Lower leg skin (tissue), 4 donors: ENCODE data around the gene IGSF11. TPM values are rescaled to one million over a fixed set of nuclear protein-coding genes. Genes with fewer than 3 reads are reported as not detected.

ENCODE experiments used
- DNase-seq, 2 donors: peaks; one replicate each; pipeline ENCODE4 v3.0.0-alpha.2; 2019; ENCODE audit warnings: low spot score in 2 of 2
- H3K4me3 ChIP-seq: fragments of 200-600 bp; sonication (generic); 2 replicates; pipeline ENCODE4 v1.5.1; 2017; ENCODE audit warnings: mild to moderate bottlenecking, low read depth; ENCODE audit not compliant: poor library complexity, severe bottlenecking
- POLR2A ChIP-seq, 2 donors: fragments of 450-650 bp; IDR thresholded peaks; one replicate each; pipeline ENCODE4 v1.6.1; 2016 to 2017; ENCODE audit warnings: antibody characterized with exemption in 2 of 2, mild to moderate bottlenecking in 1 of 2, moderate library complexity in 1 of 2
- WGBS, 2 donors: methylation state at CpG; one replicate each; pipeline ENCODE4 v1.1.5; 2018; 5-methylcytosine and 5-hydroxymethylcytosine counted together
- intact Hi-C: fragments of 100-400 bp; cut with DNase I; formaldehyde crosslinking; loops from one replicate; pipeline ENCODE4 v1.15.0; 2023; ENCODE audit warnings: low total_unique reads
- total RNA-seq, 4 donors: library from RNA; depleted of rRNA; stranded (reverse); fragments of >200 nt; gene quantifications; one replicate each; pipeline ENCODE4 v1.1.0, GENCODE V29; 2016
- TF ChIP-seq, protein P1 (sequence below), 3 donors: fragments of 450-650 bp; IDR thresholded peaks; one replicate each; pipeline ENCODE4 v1.5.1; 2016; ENCODE audit warnings: antibody characterized with exemption in 3 of 3, mild to moderate bottlenecking in 3 of 3, moderate library complexity in 2 of 3

Gene IGSF11
- total RNA-seq, 4 donors from 2014 or later, result 1.1 to 3.1 (median 1.8) TPM

GRCh38 chr3:118936811-118937210 is 97.8 kb downstream of the IGSF11 start:
- DNase-seq, result no peak
- WGBS, 2 donors, result 42 to 53% methylated on average over 1 of the region's 1 CpG
- intact Hi-C loops, result no loop called here
- H3K4me3 ChIP-seq, result no peak overlapping the region
- TF ChIP-seq, protein P1, sequence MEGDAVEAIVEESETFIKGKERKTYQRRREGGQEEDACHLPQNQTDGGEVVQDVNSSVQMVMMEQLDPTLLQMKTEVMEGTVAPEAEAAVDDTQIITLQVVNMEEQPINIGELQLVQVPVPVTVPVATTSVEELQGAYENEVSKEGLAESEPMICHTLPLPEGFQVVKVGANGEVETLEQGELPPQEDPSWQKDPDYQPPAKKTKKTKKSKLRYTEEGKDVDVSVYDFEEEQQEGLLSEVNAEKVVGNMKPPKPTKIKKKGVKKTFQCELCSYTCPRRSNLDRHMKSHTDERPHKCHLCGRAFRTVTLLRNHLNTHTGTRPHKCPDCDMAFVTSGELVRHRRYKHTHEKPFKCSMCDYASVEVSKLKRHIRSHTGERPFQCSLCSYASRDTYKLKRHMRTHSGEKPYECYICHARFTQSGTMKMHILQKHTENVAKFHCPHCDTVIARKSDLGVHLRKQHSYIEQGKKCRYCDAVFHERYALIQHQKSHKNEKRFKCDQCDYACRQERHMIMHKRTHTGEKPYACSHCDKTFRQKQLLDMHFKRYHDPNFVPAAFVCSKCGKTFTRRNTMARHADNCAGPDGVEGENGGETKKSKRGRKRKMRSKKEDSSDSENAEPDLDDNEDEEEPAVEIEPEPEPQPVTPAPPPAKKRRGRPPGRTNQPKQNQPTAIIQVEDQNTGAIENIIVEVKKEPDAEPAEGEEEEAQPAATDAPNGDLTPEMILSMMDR (IDR thresholded peaks at IDR 0.05), result no peak
- no peak for TF ChIP-seq POLR2A (IDR thresholded peaks at IDR 0.05)

GRCh38 chr3:118932822-118933558 is 101.7 kb downstream of the IGSF11 start:
- no peak for DNase-seq
- TF ChIP-seq, protein P1 (IDR thresholded peaks at IDR 0.05), result no peak
- no peak for TF ChIP-seq POLR2A (IDR thresholded peaks at IDR 0.05)
- intact Hi-C loops, result no loop called here
- H3K4me3 ChIP-seq, result no peak overlapping the region
- 73 to 76% methylated on average over 5 of the region's 5 CpGs for WGBS, 2 donors

GRCh38 chr3:118931996-118932395 is 102.7 kb downstream of the IGSF11 start:
- no peak overlapping the region for H3K4me3 ChIP-seq
- DNase-seq, result no peak
- TF ChIP-seq, protein P1 (IDR thresholded peaks at IDR 0.05), result no peak
- TF ChIP-seq POLR2A (IDR thresholded peaks at IDR 0.05), result no peak
- 94 to 100% methylated on average over 2 of the region's 2 CpGs for WGBS, 2 donors
- intact Hi-C loops, result no loop called here

- DNase-seq, result no peak
- TF ChIP-seq POLR2A (IDR thresholded peaks at IDR 0.05), result no peak
- TF ChIP-seq, protein P1 (IDR thresholded peaks at IDR 0.05), result no peak
- intact Hi-C loops, result no loop called here
- WGBS, 2 donors, result 78 to 85% methylated on average over 6 of the region's 6 CpGs
- H3K4me3 ChIP-seq, result no peak overlapping the region
These were observed 107.2 kb downstream of the IGSF11 start for GRCh38 chr3:118927449-118927848.

DNA sequence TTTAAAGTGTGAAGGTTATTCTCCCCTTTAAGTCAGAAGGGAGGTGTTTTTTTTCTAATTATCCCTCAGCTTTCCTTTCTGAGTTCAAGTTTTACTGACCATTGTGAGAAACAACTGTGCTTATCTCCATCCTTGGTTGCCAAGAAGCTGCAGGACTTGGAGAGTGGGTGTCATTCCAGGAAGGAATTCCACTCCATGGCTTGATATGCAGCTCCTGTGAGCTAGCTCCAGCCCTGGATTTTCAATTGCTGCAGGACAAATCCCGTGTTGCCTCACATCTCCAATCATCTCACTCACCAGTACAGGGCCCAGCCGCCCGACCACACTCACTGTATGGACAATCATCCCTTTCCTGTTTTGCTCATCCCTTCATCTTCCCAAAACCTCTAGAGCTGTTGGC is 122.5 kb downstream of the IGSF11 start:
- no peak for TF ChIP-seq POLR2A (IDR thresholded peaks at IDR 0.05)
- TF ChIP-seq, protein P1 (IDR thresholded peaks at IDR 0.05), result no peak
- H3K4me3 ChIP-seq, result no peak overlapping the region
- no peak for DNase-seq
- intact Hi-C loops, result no loop called here
- 53 to 62% methylated on average over 3 of the region's 3 CpGs for WGBS, 2 donors

DNA sequence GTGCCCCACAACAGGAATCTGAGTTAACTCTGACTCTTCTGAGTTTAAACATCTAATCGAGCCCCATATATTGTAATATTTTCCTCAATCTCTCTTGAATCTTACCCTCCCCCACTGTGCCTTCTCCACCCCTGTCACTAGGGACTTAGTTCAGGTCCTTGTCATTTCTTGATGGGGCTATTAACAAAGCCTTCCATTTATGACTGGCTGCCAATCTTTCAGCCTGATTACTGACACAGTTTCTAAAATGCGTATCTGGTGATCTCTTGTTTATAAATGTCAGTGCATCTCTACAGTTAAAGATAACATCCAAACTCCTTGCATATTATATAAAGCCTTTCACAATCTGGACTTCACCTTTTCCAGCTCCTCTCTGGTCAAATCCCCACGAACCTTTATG is 124.3 kb downstream of the IGSF11 start:
- DNase-seq, result no peak
- no peak overlapping the region for H3K4me3 ChIP-seq
- TF ChIP-seq POLR2A (IDR thresholded peaks at IDR 0.05), result no peak
- TF ChIP-seq, protein P1 (IDR thresholded peaks at IDR 0.05), result no peak
- WGBS, 2 donors, result 62 to 68% methylated on average over 3 of the region's 3 CpGs
- intact Hi-C loops, result no loop called here
